ENCODE results near the gene DISC1. TPM values are rescaled to one million over a fixed set of nuclear protein-coding genes. Genes with fewer than 3 reads are reported as not detected.

Gene DISC1
- total and polyA plus RNA-seq, 2 of the 13 experiments (the other 11 are each of a cell fraction or from before 2014, with no cell fraction given) = 4.2 to 4.6 TPM

DNA sequence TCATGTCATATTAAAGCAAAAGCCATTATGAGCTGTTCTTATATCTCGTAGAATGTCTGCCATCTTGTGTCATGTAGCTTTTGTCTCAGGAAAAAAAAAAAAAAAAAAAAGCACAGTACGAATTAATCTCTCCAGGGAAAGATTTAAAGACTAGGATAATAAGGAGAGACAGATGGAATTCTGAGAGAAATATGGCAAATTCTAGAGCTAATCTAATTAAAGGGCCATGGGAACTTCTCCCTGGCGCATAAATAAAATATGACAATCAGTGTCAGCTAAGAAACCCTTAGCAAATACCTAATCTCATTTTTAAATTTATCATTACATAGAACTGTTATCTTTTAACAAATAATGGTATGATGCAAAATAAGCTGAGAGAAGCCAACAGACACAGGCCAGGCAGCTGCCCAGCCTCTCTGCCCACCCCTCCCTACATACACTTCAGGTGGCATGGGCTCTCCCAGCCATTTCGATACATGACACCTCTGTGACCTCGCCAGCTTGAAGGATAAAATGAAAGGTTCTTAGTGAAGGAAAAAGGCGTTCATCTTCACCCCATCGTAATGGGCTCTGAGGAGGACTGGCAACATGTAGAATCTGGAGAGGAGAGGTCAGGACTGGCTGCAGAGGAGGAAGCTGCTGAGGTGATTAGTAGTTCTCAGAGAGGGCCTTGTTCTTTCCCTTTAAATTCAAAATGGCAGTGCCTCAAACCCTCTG, 39.8 kb downstream of the DISC1 start:
- no peak overlapping the region for H3K4me2 ChIP-seq (ENCODE audit: low read depth, low read length)
- CTCF ChIA-PET (ENCODE audit: low intra/inter-chr PET ratio, low total read pairs) = no interaction called here
- intact Hi-C loops (cut with micrococcal nuclease; ENCODE audit: unreplicated experiment) (no loop called here), in situ Hi-C loops (cut with HindIII; ENCODE audit: extremely low pct_ligation_motif_present, low pct_unique_long_range_greater_than_20kb) (no loop called here)
- H3K27ac ChIP-seq (ENCODE audit: extremely low read length, insufficient read depth, low read length) = no peak overlapping the region
- no peak for DNase-seq (ENCODE audit: low spot score)
- no peaks in the 10 kb centered on the region for H3K27me3 ChIP-seq (ENCODE audit: control insufficient read depth in 1 of 2, insufficient read depth in 2 of 2, low read length in 2 of 2)
- peaks cover 18% of the 10 kb centered on the region for H3K4me1 ChIP-seq (ENCODE audit: insufficient read depth, low read length)
- no TSS peak for BruUV-seq (replicated peaks)
- no peak overlapping the region for H3K4me3 ChIP-seq (replicated peaks in 1 of 3; ENCODE audit: insufficient read depth in 1 of 3, low read depth in 2 of 3, low read length in 3 of 3)
- no peak for FAIRE-seq
- no peaks in the 10 kb centered on the region for H3K9me3 ChIP-seq (ENCODE audit: low read length)
- no peak overlapping the region for H2AFZ ChIP-seq (ENCODE audit: low read length)
- H3K79me2 ChIP-seq (ENCODE audit: insufficient read depth, low read length) = no peaks in the 10 kb centered on the region
- no peaks in the 10 kb centered on the region for H4K20me1 ChIP-seq (ENCODE audit: insufficient read depth, low read length)
- H3K9ac ChIP-seq (ENCODE audit: insufficient read depth, low read depth, low read length) = no peak overlapping the region
- TF ChIP-seq, protein P1, sequence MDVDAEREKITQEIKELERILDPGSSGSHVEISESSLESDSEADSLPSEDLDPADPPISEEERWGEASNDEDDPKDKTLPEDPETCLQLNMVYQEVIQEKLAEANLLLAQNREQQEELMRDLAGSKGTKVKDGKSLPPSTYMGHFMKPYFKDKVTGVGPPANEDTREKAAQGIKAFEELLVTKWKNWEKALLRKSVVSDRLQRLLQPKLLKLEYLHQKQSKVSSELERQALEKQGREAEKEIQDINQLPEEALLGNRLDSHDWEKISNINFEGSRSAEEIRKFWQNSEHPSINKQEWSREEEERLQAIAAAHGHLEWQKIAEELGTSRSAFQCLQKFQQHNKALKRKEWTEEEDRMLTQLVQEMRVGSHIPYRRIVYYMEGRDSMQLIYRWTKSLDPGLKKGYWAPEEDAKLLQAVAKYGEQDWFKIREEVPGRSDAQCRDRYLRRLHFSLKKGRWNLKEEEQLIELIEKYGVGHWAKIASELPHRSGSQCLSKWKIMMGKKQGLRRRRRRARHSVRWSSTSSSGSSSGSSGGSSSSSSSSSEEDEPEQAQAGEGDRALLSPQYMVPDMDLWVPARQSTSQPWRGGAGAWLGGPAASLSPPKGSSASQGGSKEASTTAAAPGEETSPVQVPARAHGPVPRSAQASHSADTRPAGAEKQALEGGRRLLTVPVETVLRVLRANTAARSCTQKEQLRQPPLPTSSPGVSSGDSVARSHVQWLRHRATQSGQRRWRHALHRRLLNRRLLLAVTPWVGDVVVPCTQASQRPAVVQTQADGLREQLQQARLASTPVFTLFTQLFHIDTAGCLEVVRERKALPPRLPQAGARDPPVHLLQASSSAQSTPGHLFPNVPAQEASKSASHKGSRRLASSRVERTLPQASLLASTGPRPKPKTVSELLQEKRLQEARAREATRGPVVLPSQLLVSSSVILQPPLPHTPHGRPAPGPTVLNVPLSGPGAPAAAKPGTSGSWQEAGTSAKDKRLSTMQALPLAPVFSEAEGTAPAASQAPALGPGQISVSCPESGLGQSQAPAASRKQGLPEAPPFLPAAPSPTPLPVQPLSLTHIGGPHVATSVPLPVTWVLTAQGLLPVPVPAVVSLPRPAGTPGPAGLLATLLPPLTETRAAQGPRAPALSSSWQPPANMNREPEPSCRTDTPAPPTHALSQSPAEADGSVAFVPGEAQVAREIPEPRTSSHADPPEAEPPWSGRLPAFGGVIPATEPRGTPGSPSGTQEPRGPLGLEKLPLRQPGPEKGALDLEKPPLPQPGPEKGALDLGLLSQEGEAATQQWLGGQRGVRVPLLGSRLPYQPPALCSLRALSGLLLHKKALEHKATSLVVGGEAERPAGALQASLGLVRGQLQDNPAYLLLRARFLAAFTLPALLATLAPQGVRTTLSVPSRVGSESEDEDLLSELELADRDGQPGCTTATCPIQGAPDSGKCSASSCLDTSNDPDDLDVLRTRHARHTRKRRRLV (CRISPR knock-in tag; IDR thresholded peaks at IDR 0.05) = no peak
- TF ChIP-seq ZNF207 (IDR thresholded peaks at IDR 0.05; ENCODE audit: borderline replicate concordance) = no peak
- TF ChIP-seq ONECUT2 (CRISPR knock-in tag; IDR thresholded peaks at IDR 0.05) = no peak
- POLR2A ChIA-PET = no interaction called here
- no peaks in the 10 kb centered on the region for H3K36me3 ChIP-seq (replicated peaks in 1 of 2; ENCODE audit: control insufficient read depth in 1 of 2, insufficient read depth in 2 of 2, low read length in 2 of 2)
- ATAC-seq = no peak
- 86% methylated on average over 7 of the region's 7 CpGs for WGBS (ENCODE audit: low lambda C conversion rate)
